ENCODE results near the gene CYSLTR2. TPM values are rescaled to one million over a fixed set of nuclear protein-coding genes. Genes with fewer than 3 reads are reported as not detected.

CYSLTR2 gene
- total and polyA plus RNA-seq, 3 donors from 2014 or later: 0.31 to 0.76 (median 0.62) TPM

DNA sequence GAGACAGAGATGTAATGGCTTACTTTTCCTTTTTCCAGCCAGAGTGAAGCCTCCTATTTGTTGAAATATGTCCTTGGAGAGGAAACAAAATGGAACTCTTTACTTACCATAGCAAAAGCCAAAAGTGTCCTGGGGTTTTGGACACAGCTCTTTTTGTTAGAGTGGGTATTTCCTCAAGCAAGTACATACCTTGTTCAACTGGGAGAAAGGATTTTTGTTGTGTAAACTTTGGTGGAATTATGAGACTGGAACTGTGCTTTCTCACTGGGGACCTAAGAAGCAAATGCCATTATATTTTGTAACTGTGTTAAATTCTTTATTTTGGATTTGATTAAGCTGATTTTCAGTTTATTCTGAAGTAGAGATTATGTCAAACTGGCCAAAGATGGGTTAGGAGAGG lies 58.4 kb downstream of the CYSLTR2 start:
- no peaks in the 10 kb centered on the region for H3K4me1 ChIP-seq
- no peaks in the 10 kb centered on the region for H3K9me3 ChIP-seq
- H3K36me3 ChIP-seq (ENCODE audit: low read depth, missing control alignments): no peaks in the 10 kb centered on the region
- H3K4me3 ChIP-seq: no peak overlapping the region
- no peaks in the 10 kb centered on the region for H3K27me3 ChIP-seq
- no peak overlapping the region for H3K27ac ChIP-seq
- DNase-seq: no peak
- TF ChIP-seq POLR2A (IDR thresholded peaks at IDR 0.05): no peak
- TF ChIP-seq, protein P1, sequence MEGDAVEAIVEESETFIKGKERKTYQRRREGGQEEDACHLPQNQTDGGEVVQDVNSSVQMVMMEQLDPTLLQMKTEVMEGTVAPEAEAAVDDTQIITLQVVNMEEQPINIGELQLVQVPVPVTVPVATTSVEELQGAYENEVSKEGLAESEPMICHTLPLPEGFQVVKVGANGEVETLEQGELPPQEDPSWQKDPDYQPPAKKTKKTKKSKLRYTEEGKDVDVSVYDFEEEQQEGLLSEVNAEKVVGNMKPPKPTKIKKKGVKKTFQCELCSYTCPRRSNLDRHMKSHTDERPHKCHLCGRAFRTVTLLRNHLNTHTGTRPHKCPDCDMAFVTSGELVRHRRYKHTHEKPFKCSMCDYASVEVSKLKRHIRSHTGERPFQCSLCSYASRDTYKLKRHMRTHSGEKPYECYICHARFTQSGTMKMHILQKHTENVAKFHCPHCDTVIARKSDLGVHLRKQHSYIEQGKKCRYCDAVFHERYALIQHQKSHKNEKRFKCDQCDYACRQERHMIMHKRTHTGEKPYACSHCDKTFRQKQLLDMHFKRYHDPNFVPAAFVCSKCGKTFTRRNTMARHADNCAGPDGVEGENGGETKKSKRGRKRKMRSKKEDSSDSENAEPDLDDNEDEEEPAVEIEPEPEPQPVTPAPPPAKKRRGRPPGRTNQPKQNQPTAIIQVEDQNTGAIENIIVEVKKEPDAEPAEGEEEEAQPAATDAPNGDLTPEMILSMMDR (IDR thresholded peaks at IDR 0.05): no peak
- intact Hi-C loops (cut with DNase I; ENCODE audit: low total_unique reads): no loop called here

DNA sequence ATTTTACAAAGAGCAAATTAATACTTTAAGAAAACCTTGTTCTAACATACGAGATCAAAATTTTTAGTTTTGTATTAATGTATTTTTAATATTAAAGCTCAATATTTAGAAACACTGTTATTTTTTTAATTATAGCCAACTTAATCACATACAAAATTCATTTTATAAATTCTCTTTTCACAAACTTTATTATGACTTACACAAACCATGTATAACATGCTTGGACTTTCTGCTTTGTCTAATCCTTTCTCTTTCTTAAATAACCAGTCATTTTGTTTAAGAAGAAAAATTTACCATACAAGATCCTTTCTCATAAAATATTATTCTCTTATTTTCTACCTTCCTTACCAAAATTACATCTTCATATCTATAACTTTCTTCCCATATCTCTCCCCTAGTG lies 62.2 kb downstream of the CYSLTR2 start:
- no peak for TF ChIP-seq POLR2A (IDR thresholded peaks at IDR 0.05)
- TF ChIP-seq, protein P1 (IDR thresholded peaks at IDR 0.05): no peak
- no peak for DNase-seq
- no peaks in the 10 kb centered on the region for H3K27me3 ChIP-seq
- intact Hi-C loops (cut with DNase I; ENCODE audit: low total_unique reads): no loop called here
- no peak overlapping the region for H3K4me3 ChIP-seq
- no peaks in the 10 kb centered on the region for H3K36me3 ChIP-seq (ENCODE audit: low read depth, missing control alignments)
- 87 to 95% methylated on average over 1 of the region's 1 CpG for WGBS, 2 donors
- no peaks in the 10 kb centered on the region for H3K9me3 ChIP-seq
- no peak overlapping the region for H3K27ac ChIP-seq
- no peaks in the 10 kb centered on the region for H3K4me1 ChIP-seq

DNA sequence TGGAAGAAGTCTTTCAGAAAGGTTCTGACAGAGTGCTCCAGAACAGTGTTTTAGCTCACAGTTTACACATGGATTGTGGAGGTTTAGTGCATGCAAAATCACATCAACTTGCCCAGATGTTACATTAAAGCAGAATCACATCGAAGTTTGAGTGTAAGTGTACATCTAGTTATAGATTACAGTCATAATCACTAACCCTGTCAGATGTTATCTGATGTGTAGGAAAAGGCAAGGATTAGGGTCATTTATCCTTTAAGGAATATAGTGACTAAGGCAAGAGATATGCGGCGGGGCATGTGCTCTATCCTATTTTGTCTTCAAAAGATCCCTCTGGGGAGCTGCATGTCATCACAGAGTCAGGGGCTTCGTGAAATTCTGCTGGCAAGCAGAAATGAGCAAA lies 66.9 kb downstream of the CYSLTR2 start:
- intact Hi-C loops (cut with DNase I; ENCODE audit: low total_unique reads): no loop called here
- 80 to 81% methylated on average over 4 of the region's 4 CpGs for WGBS, 2 donors
- DNase-seq: no peak
- no peak overlapping the region for H3K27ac ChIP-seq
- no peaks in the 10 kb centered on the region for H3K9me3 ChIP-seq
- no peaks in the 10 kb centered on the region for H3K4me1 ChIP-seq
- H3K36me3 ChIP-seq (ENCODE audit: low read depth, missing control alignments): no peaks in the 10 kb centered on the region
- no peak for TF ChIP-seq POLR2A (IDR thresholded peaks at IDR 0.05)
- TF ChIP-seq, protein P1 (IDR thresholded peaks at IDR 0.05): no peak
- H3K4me3 ChIP-seq: no peak overlapping the region
- H3K27me3 ChIP-seq: no peaks in the 10 kb centered on the region

DNA sequence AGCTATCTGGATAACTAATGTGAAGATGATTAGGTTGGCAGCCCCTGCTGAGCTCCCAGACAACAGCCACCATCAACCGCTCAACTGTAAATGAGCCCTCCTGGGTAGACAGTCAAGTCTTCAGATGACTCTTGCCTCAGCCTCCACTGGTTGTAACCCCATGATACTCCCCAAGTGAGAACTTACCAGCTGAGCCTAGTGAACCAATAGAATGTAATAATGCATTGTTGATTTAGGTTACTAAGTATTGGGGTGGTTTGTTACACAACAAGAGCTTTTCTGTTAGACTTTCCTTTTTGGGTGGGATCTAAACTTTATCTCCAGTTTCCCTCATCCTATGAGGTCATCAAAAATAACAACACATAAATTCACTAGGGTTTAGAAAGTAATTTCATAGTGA lies 69.4 kb downstream of the CYSLTR2 start:
- Histone ChIP-seq H3K27ac (no peak overlapping the region), H3K9me3 (no peaks in the 10 kb centered on the region), H3K27me3 (no peaks in the 10 kb centered on the region), H3K4me1 (no peaks in the 10 kb centered on the region), H3K4me3 (no peak overlapping the region), H3K36me3 (ENCODE audit: low read depth, missing control alignments) (no peaks in the 10 kb centered on the region)
- no peak for TF ChIP-seq POLR2A (IDR thresholded peaks at IDR 0.05)
- TF ChIP-seq, protein P1 (IDR thresholded peaks at IDR 0.05): no peak
- 96 to 100% methylated on average over 1 of the region's 1 CpG for WGBS, 2 donors
- DNase-seq: no peak
- intact Hi-C loops (cut with DNase I; ENCODE audit: low total_unique reads): no loop called here

DNA sequence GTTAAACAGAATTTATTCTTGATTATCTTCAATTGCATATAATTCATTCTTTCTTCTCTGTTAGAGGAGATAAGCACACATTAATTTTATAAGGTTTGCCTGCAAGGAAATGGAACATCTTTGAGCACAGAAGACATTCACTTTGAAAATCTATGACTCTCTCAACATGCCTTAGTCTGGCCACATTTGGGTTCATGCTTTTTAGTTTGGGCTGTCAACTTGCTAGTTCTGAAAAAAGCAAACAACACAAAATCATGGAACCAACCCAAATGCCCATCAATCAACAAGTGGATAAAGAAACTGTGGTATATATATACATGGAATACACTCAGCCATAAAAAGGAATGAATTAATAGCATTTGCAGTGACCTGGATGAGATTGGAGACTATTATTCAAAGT lies 71.5 kb downstream of the CYSLTR2 start:
- no peak overlapping the region for H3K4me3 ChIP-seq
- no peak overlapping the region for H3K27ac ChIP-seq
- TF ChIP-seq POLR2A (IDR thresholded peaks at IDR 0.05): no peak
- TF ChIP-seq, protein P1 (IDR thresholded peaks at IDR 0.05): no peak
- H3K36me3 ChIP-seq (ENCODE audit: low read depth, missing control alignments): no peaks in the 10 kb centered on the region
- DNase-seq: no peak
- intact Hi-C loops (cut with DNase I; ENCODE audit: low total_unique reads): no loop called here
- no peaks in the 10 kb centered on the region for H3K27me3 ChIP-seq
- H3K9me3 ChIP-seq: no peaks in the 10 kb centered on the region
- no peaks in the 10 kb centered on the region for H3K4me1 ChIP-seq
